Uterus (tissue), 4 donors: ENCODE data around the gene DGCR2. TPM values are rescaled to one million over a fixed set of nuclear protein-coding genes. Genes with fewer than 3 reads are reported as not detected.

Source experiments
- DNase-seq, 2 donors: peaks; one replicate each; pipeline ENCODE4 v3.0.0-alpha.2; 2019 to 2020
- H3K27ac ChIP-seq, 2 donors: fragments of 200-600 bp; sonication (generic); 1 replicate in 1 of 2; 2 replicates in 1 of 2; pipeline ENCODE4 v1.5.1; 2016 to 2018
- H3K27me3 ChIP-seq, 2 donors: fragments of 200-600 bp; sonication (generic); one replicate each; pipeline ENCODE4 v1.5.1; 2018 to 2019; ENCODE audit warnings: control low read depth in 1 of 2
- H3K36me3 ChIP-seq, 2 donors: fragments of 200-600 bp; sonication (generic); one replicate each; pipeline ENCODE4 v1.5.1; 2019; ENCODE audit warnings: control low read depth in 1 of 2
- H3K4me1 ChIP-seq, 2 donors: fragments of 200-600 bp; sonication (generic); one replicate each; pipeline ENCODE4 v1.5.1; 2018 to 2019; ENCODE audit warnings: control low read depth in 1 of 2
- H3K4me3 ChIP-seq, 2 donors: fragments of 200-600 bp; sonication (generic); 1 replicate in 1 of 2; 2 replicates in 1 of 2; pipeline ENCODE4 v1.5.1; 2018 to 2019; ENCODE audit warnings: mild to moderate bottlenecking in 1 of 2
- H3K9me3 ChIP-seq, 2 donors: fragments of 200-600 bp; sonication (generic); one replicate each; pipeline ENCODE4 v1.5.1; 2019; ENCODE audit warnings: control low read depth in 1 of 2
- POLR2A ChIP-seq, 2 donors: fragments of 450-650 bp; IDR thresholded peaks; one replicate each; pipeline ENCODE4 v1.6.1; 2016; ENCODE audit warnings: antibody characterized with exemption in 2 of 2, mild to moderate bottlenecking in 1 of 2, moderate library complexity in 1 of 2
- intact Hi-C: fragments of 100-400 bp; cut with DNase I; formaldehyde crosslinking; loops from one replicate; pipeline ENCODE4 v1.15.1; 2023; ENCODE audit warnings: low total_unique reads
- total RNA-seq, 4 donors: library from RNA; depleted of rRNA in 3 of 4; stranded (reverse); fragments of >200 nt in 3 of 4; gene quantifications; one replicate each; pipeline versions ENCODE4 v1.1.0 to v1.2.4, GENCODE V29; 2014 to 2023
- TF ChIP-seq, protein P1 (sequence below), 4 experiments: fragments of 200-600 bp in 2 of 4; fragments of 450-650 bp in 2 of 4; sonication (generic) in 2 of 4; IDR thresholded peaks; one replicate each; pipeline ENCODE4 v1.5.1; 2016 to 2019; ENCODE audit warnings: antibody characterized with exemption in 4 of 4, mild to moderate bottlenecking in 2 of 4, moderate library complexity in 1 of 4
- donor health status: DM: yes; HTN: yes; CAD: no.

DGCR2 gene
- total RNA-seq, 4 donors from 2014 or later, result 18.2 to 88.9 (median 47.6) TPM

- H3K36me3 ChIP-seq, result no peaks in the 10 kb centered on the region
Measured at GRCh38 chr22:19043121-19044085, 78.8 kb downstream of the DGCR2 start.

DNA sequence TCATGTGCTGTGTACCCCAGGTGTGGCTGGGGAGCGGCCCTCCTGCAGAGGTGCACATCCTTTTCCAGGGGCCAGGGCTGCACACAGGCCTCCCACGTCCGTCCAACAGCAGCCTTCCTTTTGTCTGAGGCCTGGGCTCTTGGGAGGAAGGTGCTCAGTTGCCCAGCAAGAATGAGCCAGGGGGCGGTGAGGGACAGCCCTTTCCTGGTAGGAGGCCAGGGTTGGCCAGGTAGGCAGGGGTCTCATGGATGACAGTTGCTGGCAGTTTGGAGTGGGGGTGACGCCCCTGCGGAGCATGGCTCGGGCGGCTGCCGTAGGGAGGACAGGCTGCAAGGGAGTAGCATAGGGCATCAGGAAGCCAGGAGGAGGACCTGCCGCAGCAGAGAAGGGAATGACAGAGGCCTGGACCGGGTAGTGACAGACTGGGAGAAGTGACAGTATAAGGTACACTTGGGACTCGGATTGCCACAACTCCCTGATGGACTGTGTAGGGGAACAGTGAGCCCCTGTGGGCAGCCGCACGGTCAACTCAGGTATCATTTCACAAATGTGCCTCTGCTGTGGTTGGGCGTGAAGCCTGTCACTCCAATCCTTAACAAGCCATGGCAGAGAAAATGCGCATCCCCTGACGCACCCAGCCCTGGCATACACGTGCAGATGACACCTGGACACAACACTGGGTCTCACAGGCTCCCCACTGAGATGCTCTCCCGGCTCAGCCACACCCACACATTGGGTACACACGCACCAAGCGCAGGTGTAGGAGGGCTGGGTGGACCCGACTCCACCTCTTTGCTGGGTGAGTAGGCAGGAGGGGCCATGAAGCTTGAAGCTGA is 79.7 kb downstream of the DGCR2 start:
- Histone ChIP-seq H3K36me3 (no peaks in the 10 kb centered on the region), H3K9me3 (no peaks in the 10 kb centered on the region), H3K27me3 (no peaks in the 10 kb centered on the region), H3K27ac (no peak overlapping the region), H3K4me3 (no peak overlapping the region), H3K4me1 (no peaks in the 10 kb centered on the region)
- DNase-seq, result no peak
- TF ChIP-seq, protein P1, sequence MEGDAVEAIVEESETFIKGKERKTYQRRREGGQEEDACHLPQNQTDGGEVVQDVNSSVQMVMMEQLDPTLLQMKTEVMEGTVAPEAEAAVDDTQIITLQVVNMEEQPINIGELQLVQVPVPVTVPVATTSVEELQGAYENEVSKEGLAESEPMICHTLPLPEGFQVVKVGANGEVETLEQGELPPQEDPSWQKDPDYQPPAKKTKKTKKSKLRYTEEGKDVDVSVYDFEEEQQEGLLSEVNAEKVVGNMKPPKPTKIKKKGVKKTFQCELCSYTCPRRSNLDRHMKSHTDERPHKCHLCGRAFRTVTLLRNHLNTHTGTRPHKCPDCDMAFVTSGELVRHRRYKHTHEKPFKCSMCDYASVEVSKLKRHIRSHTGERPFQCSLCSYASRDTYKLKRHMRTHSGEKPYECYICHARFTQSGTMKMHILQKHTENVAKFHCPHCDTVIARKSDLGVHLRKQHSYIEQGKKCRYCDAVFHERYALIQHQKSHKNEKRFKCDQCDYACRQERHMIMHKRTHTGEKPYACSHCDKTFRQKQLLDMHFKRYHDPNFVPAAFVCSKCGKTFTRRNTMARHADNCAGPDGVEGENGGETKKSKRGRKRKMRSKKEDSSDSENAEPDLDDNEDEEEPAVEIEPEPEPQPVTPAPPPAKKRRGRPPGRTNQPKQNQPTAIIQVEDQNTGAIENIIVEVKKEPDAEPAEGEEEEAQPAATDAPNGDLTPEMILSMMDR (IDR thresholded peaks at IDR 0.05), result no peak
- TF ChIP-seq POLR2A (IDR thresholded peaks at IDR 0.05), result no peak
- intact Hi-C loops, result no loop called here

More at GRCh38 chr22:19043121-19044085, 78.8 kb downstream of the DGCR2 start:
- H3K9me3 ChIP-seq, result no peaks in the 10 kb centered on the region
- TF ChIP-seq, protein P1 (IDR thresholded peaks at IDR 0.05), result no peak
- no peak for TF ChIP-seq POLR2A (IDR thresholded peaks at IDR 0.05)
- H3K27me3 ChIP-seq, result no peaks in the 10 kb centered on the region
- no peak for DNase-seq
- no peak overlapping the region for H3K4me3 ChIP-seq
- intact Hi-C loops, result no loop called here
- H3K4me1 ChIP-seq, result no peaks in the 10 kb centered on the region
- H3K27ac ChIP-seq, result no peak overlapping the region

DNA sequence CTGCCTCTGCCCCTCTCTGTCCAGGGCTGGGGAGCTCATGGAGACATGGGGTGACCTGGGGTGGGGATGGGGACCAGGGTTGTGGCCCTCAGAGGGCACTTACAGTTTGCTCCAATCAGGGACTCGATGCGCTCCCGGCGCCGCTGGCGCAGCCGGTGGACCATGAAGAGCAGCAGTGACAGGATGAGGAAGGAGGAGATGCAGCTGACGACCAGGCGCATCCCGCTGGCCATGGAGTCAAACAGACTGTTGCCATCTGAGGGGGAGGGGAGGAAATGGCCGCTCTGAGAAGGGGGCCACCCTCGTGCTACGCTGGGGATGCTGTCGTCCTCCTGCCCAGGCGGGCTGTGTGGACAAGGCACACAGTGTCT is 80.5 kb downstream of the DGCR2 start:
- intact Hi-C loops, result no loop called here
- DNase-seq, result no peak
- Histone ChIP-seq H3K36me3 (no peaks in the 10 kb centered on the region), H3K27ac (no peak overlapping the region), H3K4me1 (no peaks in the 10 kb centered on the region), H3K4me3 (no peak overlapping the region), H3K27me3 (no peaks in the 10 kb centered on the region), H3K9me3 (no peaks in the 10 kb centered on the region)
- TF ChIP-seq, protein P1 (IDR thresholded peaks at IDR 0.05), result no peak

DNA sequence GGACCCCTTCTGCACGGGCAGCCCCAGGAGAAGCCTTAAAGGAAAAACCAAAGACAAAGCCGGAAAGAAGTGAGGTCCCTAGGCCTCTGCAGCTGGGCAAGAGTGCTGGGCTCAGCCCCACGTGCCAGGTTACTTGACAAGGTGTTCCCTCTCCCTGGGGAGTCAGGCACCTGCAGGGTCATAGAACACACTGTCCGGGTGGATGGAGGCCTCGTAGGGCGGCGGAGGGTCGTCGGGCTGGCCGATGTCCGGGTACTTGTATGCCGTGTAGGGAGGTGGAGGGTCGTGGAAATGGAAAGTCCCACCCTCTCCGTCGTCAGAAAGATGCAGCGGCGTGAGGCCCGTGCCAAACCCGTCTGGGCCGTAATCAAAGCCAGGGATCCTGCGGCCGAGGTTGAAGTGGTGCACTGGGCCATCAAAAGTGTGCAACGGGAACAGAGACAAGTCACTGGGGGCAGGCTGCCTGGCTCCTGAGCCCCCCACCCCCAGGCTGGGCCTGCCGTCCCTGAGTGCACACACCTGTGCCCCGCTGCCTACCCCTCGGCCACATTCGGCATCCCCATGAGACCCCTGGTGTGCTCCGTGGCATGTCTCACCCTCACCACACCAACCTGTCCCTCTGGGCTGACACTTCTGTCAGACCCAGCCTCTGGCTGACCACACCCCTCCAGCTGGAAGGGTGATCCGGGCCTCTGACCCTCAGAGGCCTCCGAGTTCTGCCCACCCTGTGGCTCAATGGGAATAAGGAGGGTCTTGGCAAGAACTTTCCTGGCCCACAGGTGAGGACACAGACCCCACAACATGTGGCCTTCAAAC is 81.1 kb downstream of the DGCR2 start:
- no peaks in the 10 kb centered on the region for H3K36me3 ChIP-seq
- DNase-seq, result no peak

More for the DNA sequence above, 81.1 kb downstream of the DGCR2 start:
- TF ChIP-seq POLR2A (IDR thresholded peaks at IDR 0.05), result no peak
- TF ChIP-seq, protein P1 (IDR thresholded peaks at IDR 0.05), result no peak
- H3K9me3 ChIP-seq, result no peaks in the 10 kb centered on the region
- H3K4me1 ChIP-seq, result no peaks in the 10 kb centered on the region
- no peaks in the 10 kb centered on the region for H3K27me3 ChIP-seq
- no peak overlapping the region for H3K4me3 ChIP-seq
- intact Hi-C loops, result no loop called here
- H3K27ac ChIP-seq, result no peak overlapping the region
